HUES64 (cell line): ENCODE data around the gene SLC38A1.

Experiments used
- H3K27ac ChIP-seq: 2 replicates; pipeline ENCODE4 v1.7.0; 2013; ENCODE audit warnings: low read depth, low read length, inconsistent platforms
- H3K27me3 ChIP-seq: 2 replicates; pipeline ENCODE4 v1.6.1; 2013; ENCODE audit warnings: mild to moderate bottlenecking, low read length; ENCODE audit not compliant: insufficient read depth
- H3K36me3 ChIP-seq: 2 replicates; pipeline ENCODE4 v1.6.1; 2013; ENCODE audit warnings: mild to moderate bottlenecking, low read length; ENCODE audit not compliant: insufficient read depth
- H3K4me1 ChIP-seq: 2 replicates; pipeline ENCODE4 v1.6.1; 2013; ENCODE audit warnings: mild to moderate bottlenecking, low read length, moderate library complexity; ENCODE audit not compliant: insufficient read depth
- H3K4me3 ChIP-seq: 2 replicates; pipeline ENCODE4 v1.5.1; 2013; ENCODE audit warnings: mild to moderate bottlenecking, low read length, moderate library complexity
- H3K9ac ChIP-seq: 2 replicates; pipeline ENCODE4 v1.6.1; 2013; ENCODE audit warnings: mild to moderate bottlenecking, low read depth, low read length
- H3K9me3 ChIP-seq: 2 replicates; pipeline ENCODE4 v1.6.1; 2013; ENCODE audit warnings: low read depth, low read length; ENCODE audit not compliant: insufficient read depth
- WGBS: fragments of 150-250, 120-280 bp; methylation state at CpG from one replicate; pipeline ENCODE4 v1.1.7; 2013; ENCODE audit warnings: missing lambda C conversion rate; 5-methylcytosine and 5-hydroxymethylcytosine counted together

The SLC38A1 gene

DNA sequence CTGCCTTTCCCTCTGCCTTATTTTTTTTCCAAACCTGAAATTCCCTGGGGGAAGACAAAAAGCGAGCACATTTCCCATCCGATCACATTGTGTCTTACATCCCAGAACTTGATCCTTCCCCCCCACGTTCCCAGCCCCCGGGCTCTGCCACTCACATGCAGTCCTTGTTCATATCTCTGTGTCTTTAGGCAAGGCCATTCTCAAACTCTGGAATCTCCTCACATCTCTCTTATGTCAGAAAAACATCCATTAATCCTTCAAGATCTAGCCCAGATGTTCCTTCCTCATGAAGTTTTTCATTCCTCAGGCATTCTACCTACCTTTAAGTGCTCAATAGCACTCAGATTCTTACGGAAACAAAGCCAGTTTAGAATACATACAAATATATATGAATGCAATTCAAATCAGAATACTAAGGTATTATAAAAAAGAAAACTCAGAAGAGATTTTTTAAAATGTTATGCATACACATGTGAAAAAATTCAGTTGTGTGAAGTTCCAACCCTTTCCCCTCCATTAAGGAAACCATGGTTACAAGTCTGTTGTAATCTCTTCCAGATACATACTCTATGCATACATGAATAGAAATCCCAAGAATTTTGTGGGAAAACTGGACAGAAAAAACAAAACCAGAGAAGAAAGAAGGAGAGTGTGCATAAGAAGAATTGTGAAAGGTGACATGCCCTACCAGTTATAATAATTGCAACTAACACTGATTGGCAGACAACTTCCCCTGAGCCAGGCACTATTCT lies 120.3 kb downstream of the SLC38A1 start:
- Histone ChIP-seq H3K9me3 (no peaks in the 10 kb centered on the region), H3K9ac (no peak overlapping the region), H3K27me3 (no peaks in the 10 kb centered on the region), H3K4me3 (no peak overlapping the region), H3K27ac (no peak overlapping the region), H3K4me1 (peaks cover 5% of the 10 kb centered on the region; the same call in 1 of the 2 replicates), H3K36me3 (no peaks in the 10 kb centered on the region)
- 89% methylated on average over 4 of the region's 5 CpGs for WGBS

DNA sequence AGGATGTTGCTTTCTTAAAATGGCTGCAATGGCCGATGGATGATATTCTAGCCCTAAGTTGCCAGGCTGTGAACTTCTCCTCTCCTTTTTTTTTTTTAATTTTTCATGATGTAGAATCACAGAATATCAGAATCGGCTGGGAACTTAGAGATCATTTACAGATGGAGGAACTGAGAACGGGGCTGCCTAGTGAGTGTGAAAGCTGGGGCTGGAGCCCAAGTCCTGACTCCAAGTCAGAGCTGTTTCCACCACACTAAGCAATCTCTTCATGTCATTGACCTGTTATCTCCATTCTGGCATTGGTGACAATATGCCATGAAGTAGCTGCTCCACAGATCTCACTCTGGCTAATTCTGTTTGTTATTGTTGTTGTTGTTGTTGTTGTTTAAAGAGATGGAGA lies 121.7 kb downstream of the SLC38A1 start:
- Histone ChIP-seq H3K27me3 (no peaks in the 10 kb centered on the region), H3K36me3 (no peaks in the 10 kb centered on the region), H3K9ac (no peak overlapping the region), H3K27ac (no peak overlapping the region), H3K4me3 (no peak overlapping the region), H3K4me1 (peaks cover 5% of the 10 kb centered on the region; the same call in 1 of the 2 replicates), H3K9me3 (no peaks in the 10 kb centered on the region)
- 86% methylated on average over 3 of the region's 3 CpGs for WGBS

DNA sequence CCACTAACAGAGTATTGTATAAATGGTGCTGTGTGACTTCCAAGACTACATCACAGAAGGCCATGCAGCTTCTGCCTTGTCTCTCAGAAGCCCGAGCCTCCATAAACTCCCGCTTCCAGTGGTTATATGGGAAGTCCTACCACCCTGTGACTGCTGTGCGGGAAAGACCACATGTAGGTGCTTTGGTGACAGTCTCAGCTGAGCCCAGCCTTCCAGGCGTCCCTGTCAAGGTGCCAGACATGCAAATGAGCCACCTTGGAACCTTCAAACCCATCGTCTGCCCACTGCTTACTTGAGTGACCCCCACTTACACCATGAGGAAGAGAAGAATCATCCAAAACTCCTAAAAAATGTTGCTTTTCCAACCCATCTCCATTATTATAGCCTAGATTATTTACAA lies 123.0 kb downstream of the SLC38A1 start:
- WGBS: 75% methylated on average over 5 of the region's 5 CpGs
- Histone ChIP-seq H3K4me1 (peaks cover 3% of the 10 kb centered on the region; the same call in 1 of the 2 replicates), H3K27ac (no peak overlapping the region), H3K9me3 (no peaks in the 10 kb centered on the region), H3K27me3 (no peaks in the 10 kb centered on the region), H3K36me3 (no peaks in the 10 kb centered on the region), H3K4me3 (no peak overlapping the region), H3K9ac (no peak overlapping the region)

DNA sequence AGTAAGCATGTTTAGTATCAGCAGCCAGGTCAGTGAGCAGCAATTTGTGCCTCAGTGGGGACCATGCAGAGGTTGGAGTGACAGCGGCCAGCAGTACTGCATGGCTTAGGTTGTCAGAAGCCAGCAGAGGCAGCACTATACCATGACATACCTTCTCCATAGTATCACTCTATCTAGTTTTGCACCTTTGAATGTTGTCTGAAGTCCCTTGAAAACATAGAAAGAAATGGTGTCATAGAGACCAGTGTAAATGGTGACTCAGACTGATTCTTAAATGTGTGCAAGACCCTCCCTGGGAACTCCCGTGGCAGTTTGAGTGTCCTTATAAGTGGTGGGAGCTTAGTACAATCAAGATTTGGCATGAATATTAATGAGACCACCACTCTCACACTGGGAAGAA lies 124.4 kb downstream of the SLC38A1 start:
- Histone ChIP-seq H3K9ac (no peak overlapping the region), H3K4me3 (no peak overlapping the region), H3K27ac (no peak overlapping the region), H3K9me3 (no peaks in the 10 kb centered on the region), H3K4me1 (no peaks in the 10 kb centered on the region), H3K27me3 (no peaks in the 10 kb centered on the region), H3K36me3 (no peaks in the 10 kb centered on the region)
- WGBS: 93% methylated on average over 2 of the region's 2 CpGs

DNA sequence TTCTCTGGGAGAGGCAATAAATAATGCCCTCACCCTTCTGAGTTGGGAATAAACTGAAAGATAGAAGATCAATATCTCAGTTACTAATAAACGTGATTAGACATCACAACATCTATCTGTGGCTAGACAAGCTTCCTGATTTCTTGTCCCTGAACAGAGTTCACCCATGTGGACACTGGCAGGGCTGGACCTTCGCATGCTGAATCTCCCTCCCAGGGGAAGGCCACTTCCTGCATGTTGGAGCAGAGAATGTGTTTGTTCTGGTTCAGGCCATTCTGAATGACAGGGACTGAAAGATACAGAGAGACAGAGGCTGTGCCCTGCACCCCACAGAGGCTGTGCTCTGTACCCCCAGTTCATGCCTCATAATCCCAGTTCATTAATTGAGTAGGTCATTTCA lies 132.6 kb downstream of the SLC38A1 start:
- Histone ChIP-seq H3K27me3 (no peaks in the 10 kb centered on the region), H3K9me3 (no peaks in the 10 kb centered on the region), H3K4me3 (no peak overlapping the region), H3K9ac (no peak overlapping the region), H3K27ac (no peak overlapping the region), H3K36me3 (no peaks in the 10 kb centered on the region), H3K4me1 (no peaks in the 10 kb centered on the region)
- WGBS: 93% methylated on average over 2 of the region's 2 CpGs

DNA sequence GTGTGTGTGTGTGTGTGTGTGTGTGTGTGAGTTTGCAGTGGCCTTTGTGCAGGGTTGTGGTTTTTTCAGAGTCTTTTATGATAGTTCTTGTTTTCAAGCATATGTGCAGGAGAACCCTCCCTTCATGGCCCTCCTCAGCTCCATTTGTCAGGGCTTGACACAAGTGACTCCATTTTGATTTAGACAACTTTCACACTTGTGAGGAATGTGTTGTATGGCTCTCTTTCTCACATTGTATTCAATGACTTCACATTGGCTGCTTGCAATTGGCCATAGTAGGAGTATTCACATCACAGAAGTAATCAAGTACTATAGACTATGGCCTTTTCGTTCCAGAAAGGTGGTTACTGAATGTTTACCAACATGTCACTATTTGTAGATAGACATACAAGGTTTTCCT lies 133.1 kb downstream of the SLC38A1 start:
- no peak overlapping the region for H3K27ac ChIP-seq
- H3K36me3 ChIP-seq: no peaks in the 10 kb centered on the region
- H3K4me3 ChIP-seq: no peak overlapping the region
- no peak overlapping the region for H3K9ac ChIP-seq
- no peaks in the 10 kb centered on the region for H3K4me1 ChIP-seq
- no peaks in the 10 kb centered on the region for H3K9me3 ChIP-seq
- no peaks in the 10 kb centered on the region for H3K27me3 ChIP-seq
- WGBS: no CpG with 5 or more reads among the region's 1 CpG

DNA sequence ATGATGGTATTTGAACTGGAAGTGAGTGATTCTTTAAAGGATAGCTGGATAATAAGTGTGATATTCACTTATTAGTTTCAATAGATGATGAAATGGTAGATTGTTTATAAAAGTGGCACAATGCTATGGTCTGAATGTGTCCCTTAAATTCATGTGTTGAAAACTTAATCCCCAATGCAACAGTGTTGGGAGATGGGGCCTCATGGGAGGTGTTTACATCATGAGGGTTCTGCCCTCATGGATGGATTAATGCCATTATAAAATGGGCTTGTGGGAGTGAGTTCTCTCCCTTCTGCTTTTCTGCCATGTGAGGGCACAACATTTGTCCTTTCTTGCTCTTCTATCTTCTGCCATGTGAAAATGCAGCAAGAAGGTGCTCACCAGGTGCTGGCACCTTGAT lies 134.0 kb downstream of the SLC38A1 start:
- Histone ChIP-seq H3K4me3 (no peak overlapping the region), H3K27ac (no peak overlapping the region), H3K27me3 (no peaks in the 10 kb centered on the region), H3K36me3 (no peaks in the 10 kb centered on the region), H3K9ac (no peak overlapping the region), H3K4me1 (no peaks in the 10 kb centered on the region), H3K9me3 (no peaks in the 10 kb centered on the region)

DNA sequence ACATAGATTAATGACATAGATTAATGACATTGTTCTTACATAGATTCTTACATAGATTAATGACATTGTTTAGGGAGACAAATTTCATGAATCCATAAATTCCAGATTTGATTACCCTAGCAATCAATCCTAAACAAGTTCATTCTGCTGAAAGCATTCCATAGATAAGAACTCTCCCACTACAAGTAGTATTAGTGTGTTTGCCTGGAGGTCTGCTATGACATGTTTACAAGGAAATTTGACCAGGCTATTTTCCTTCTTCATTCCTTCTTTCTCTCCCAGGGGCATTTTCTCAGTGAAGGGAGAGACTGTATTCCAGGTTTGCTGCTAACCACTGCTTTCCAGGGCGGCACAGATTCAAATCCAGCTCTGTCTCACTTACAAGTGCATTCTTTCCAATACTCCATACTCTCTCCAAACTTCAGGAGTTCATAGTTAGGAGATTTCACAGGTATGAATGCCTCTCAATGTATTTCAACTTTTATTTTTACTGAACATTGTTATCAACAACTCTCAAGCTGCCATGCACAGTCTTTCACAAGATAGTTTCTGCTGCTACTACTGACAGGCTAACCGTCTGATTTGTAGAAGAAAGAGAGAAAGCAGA lies 134.5 kb downstream of the SLC38A1 start:
- H3K36me3 ChIP-seq: no peaks in the 10 kb centered on the region
- H3K9ac ChIP-seq: no peak overlapping the region
- H3K9me3 ChIP-seq: no peaks in the 10 kb centered on the region
- no peaks in the 10 kb centered on the region for H3K4me1 ChIP-seq
- H3K27me3 ChIP-seq: no peaks in the 10 kb centered on the region
- no peak overlapping the region for H3K4me3 ChIP-seq
- no peak overlapping the region for H3K27ac ChIP-seq
- 84% methylated on average over 2 of the region's 2 CpGs for WGBS

DNA sequence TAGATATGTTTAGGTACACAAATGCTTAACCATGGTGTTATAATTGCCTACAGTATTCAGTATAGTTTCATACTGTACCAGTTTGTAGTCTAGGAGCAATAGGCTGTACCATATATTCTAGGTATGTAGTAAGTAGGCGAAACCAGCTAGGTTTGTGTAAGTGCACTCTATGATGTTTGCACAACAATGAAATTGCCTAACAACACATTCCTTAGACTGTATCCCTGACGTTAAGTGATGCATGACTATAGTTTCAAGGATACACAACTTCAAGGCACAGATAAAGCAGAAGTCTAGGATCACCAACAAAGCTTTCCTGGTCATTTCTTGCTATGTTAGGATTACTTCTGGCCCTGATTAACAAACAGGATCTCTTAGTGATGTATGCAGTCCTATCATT lies 135.1 kb downstream of the SLC38A1 start:
- no peaks in the 10 kb centered on the region for H3K4me1 ChIP-seq
- no peak overlapping the region for H3K9ac ChIP-seq
- H3K4me3 ChIP-seq: no peak overlapping the region
- no peaks in the 10 kb centered on the region for H3K36me3 ChIP-seq
- 73% methylated on average over 2 of the region's 2 CpGs for WGBS
- no peaks in the 10 kb centered on the region for H3K9me3 ChIP-seq
- H3K27me3 ChIP-seq: no peaks in the 10 kb centered on the region
- H3K27ac ChIP-seq: no peak overlapping the region
